ENCODE measurements around the gene POC1A.
A peak's percentile ranks its signal among the peaks of the same experiment; 100 is the strongest.

POC1A gene

GRCh38 chr3:52094571-52095485, 59.4 kb downstream of the POC1A start:
- no peak for TF ChIP-seq CTCF (conservative IDR thresholded peaks at IDR 0.05; ENCODE audit: low read length)
- no peak overlapping the region for H3K4me3 ChIP-seq (ENCODE audit: low read length)
- DNase-seq (ENCODE audit: low read depth): no peak

- H3K4me3 ChIP-seq (ENCODE audit: low read length): no peak overlapping the region
- TF ChIP-seq CTCF (conservative IDR thresholded peaks at IDR 0.05; ENCODE audit: low read length): 0 out of 2 replicates have a peak, but pooled peaks have one; percentile 0
- peak; percentile 64 for DNase-seq (ENCODE audit: low read depth)
These were observed 60.3 kb downstream of the POC1A start for GRCh38 chr3:52093756-52094545.

- H3K4me3 ChIP-seq (ENCODE audit: low read length): no peak overlapping the region
- TF ChIP-seq CTCF (conservative IDR thresholded peaks at IDR 0.05; ENCODE audit: low read length): no peak
- DNase-seq (ENCODE audit: low read depth): no peak
These were observed 61.3 kb downstream of the POC1A start for GRCh38 chr3:52092891-52093290.

GRCh38 chr3:52092271-52092660, 62.0 kb downstream of the POC1A start:
- TF ChIP-seq CTCF (conservative IDR thresholded peaks at IDR 0.05; ENCODE audit: low read length): no peak
- no peak for DNase-seq (ENCODE audit: low read depth)
- H3K4me3 ChIP-seq (ENCODE audit: low read length): no peak overlapping the region

- DNase-seq (ENCODE audit: low read depth): peak; percentile 69
- no peak for TF ChIP-seq CTCF (conservative IDR thresholded peaks at IDR 0.05; ENCODE audit: low read length)
- H3K4me3 ChIP-seq (ENCODE audit: low read length): no peak overlapping the region
These were observed 62.5 kb downstream of the POC1A start for GRCh38 chr3:52091586-52092270.

GRCh38 chr3:52090933-52091468, 63.2 kb downstream of the POC1A start:
- no peak for DNase-seq (ENCODE audit: low read depth)
- TF ChIP-seq CTCF (conservative IDR thresholded peaks at IDR 0.05; ENCODE audit: low read length): no peak
- H3K4me3 ChIP-seq (ENCODE audit: low read length): no peak overlapping the region
